ENCODE data around the gene LRRC61.
A peak's percentile ranks its signal among the peaks of the same experiment; 100 is the strongest.
"Not testable (repeated sequence)": the region's sequence is repeated elsewhere in the genome, so short reads cannot be mapped to it uniquely, and the experiment has no call there.

Gene LRRC61, protein sequence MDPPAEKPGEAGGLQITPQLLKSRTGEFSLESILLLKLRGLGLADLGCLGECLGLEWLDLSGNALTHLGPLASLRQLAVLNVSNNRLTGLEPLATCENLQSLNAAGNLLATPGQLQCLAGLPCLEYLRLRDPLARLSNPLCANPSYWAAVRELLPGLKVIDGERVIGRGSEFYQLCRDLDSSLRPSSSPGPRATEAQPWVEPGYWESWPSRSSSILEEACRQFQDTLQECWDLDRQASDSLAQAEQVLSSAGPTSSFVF

DNA sequence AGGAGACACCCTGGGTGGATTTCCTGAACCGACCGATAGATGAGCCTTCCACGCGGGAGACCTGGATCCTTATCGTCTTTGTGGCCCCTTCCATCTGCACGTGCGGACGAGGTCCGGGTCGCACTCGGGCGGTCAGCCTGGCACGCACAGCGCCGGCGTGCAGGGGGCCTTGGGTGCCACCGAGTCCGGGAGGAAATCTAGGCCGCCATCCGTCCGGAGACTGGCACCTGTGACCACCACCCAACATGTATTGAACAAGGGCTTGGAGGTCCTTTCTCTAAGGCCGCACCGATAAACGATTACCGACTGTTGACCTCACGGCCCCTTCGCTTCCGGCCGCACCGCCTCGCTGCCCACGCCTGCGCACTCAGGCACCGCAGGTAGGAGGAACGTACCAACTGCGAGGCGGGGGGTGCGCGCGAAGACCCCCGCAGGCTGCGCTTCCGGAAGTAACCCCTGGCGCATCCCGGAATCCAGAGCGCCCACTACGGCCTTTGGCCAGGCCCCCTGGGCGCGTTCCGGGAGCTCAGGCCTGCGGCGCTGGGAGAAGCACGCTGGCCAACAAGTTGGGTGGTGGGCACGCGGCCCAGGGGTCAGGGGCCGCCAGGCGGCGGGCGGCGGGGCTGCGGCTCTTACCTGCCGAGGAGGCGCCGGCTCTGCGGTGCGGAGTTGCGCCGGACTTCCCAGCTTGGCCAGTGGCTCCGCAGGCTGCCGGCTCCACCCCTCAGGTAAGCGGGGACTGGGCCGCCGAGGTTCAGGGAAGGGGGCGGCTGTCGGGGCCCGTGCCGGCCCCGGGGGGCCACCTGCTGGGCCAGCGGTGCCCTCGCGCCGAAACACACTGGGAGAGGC lies at the start of gene LRRC61, which contains the start of gene ACTR3C:
Gene LRRC61, plus strand, starts transcription at position 523 of the 849 bp plus-strand sequence. CDS start 13,507 bp downstream, outside the sequence.
Gene ACTR3C, minus strand, starts transcription at position 713 of the 849 bp plus-strand sequence. CDS start 28,249 bp downstream, outside the sequence.
- no peak for FAIRE-seq

DNA sequence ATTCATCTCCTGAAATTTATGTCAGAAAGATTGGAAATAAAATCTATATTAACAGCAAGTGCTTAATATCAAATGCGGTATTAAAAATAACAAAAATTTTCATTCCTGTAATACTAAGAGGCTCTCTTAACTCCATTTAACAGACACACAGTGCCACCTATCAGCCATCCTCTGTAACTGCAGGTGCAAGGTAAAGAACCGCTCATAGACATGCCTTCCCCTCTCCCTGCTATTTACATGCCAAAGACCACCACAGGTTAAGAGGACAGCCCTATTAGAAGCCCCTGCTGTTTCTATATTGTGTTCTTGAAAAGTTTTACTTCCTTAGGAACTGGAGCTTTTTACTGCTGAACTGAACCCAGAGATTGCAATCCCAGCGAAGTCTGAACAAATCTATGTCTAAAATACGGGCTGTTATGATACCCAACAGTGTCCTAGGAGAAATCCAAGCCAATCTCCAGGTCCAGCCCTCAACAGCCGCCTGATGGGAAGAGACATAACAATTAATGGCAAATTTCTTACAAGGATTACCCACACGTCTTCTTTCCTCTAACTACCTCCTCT lies 46.9 kb upstream of the LRRC61 start:
- FAIRE-seq: peak; percentile 78

- FAIRE-seq: not testable (repeated sequence)
These were observed 44.8 kb upstream of the LRRC61 start for GRCh38 chr7:150278383-150278782.

DNA sequence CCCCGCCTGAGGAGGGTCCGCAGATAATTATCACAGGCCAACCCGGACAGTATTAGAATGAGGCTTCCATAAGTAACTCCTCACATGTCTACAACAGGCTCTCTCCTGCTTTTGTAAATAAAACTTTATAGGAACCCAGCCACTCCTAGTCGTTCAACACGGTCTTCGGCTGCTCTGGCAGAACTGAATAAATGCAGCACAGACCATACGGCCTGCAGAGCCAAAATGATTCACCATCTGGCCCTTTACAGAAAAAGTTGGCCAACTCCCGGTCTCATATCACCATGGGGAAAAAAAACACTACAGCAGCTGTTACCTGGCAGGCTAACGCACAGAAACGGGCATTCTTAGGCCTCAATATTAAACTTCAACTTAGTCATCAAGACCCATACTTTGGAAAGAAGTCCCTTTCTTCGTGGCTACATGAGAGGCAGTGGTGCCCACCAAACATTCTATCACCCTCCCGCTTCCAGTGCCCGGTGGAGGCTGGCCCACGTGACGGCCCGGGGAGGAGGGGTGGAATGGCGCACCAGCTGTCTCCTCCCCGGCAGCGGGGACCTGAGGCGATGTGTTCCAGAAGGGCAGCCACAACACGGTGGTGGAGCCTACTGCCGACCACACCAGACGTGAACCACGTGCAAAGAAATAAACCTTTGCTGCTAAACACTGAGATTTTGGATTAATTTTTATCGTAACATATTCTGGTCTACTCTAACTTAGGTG lies 41.3 kb upstream of the LRRC61 start:
- not testable (repeated sequence) for FAIRE-seq

DNA sequence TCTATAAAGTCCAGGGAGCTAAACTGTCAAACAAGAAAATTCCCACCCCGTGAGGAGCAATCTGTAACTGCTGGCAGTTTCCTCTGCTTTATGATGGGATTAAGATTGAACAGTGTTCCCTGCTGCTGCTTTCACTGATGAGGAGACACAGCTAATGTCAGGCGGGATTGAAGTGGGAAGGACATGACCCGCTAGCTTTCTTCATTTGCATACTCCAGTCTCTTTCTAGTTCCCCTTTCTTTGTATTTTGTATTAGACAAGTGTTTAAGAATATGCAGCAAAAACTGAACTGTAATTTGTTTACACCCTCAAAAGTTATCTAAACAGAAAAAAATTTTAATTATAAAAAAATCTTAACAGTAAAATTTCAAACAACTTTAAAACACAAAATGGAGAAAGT lies 40.0 kb upstream of the LRRC61 start:
- FAIRE-seq: peak; percentile 83

- not testable (repeated sequence) for FAIRE-seq
These were observed 39.5 kb upstream of the LRRC61 start for GRCh38 chr7:150283608-150284007.

DNA sequence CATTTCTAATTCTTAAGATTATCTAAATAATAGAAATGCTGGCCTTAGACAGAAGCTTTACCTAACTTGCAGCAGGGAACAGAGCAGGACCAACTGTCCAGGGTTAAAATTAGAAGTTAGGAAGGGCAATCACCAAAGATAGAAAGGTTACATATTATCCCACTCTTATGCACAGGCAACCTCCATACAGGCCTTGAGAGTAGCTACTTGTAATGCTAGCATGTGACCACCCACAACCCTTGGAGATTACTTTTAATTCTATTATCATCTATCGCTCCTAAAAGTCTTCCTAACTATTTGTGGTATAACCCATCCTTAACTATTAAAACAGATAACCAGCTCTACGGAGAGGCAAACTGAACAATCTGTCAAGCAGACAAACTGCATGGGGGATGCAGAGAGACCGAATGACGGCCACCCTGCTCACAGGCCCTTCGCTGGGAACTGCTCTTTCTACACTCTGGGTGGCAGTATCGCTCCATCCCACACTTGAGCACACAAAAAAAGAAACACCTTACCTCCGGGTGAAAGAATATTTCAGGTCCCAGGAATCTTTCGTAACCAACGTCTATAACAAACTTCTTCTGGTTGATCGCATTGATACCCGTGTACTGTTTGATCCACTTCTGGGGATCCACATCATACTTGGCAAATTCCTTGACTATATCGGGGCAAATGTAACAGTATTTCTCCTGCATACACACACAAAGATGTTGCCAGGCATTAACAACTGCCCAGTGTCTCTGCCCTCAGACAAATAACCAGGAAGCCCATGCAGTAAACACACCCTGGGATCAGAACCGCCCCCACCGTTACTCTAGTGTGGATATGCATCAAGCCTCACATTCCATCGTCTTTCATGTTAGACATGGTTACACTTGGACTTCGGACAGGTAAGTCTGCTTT lies 37.1 kb upstream of the LRRC61 start:
- FAIRE-seq: peak; percentile 89

- FAIRE-seq: not testable (repeated sequence)
These were observed 35.3 kb upstream of the LRRC61 start for GRCh38 chr7:150287815-150288214.

GRCh38 chr7:150288816-150289215 lies 34.3 kb upstream of the LRRC61 start:
- not testable (repeated sequence) for FAIRE-seq

- FAIRE-seq: not testable (repeated sequence)
These were observed 32.8 kb upstream of the LRRC61 start for GRCh38 chr7:150290317-150290716.

DNA sequence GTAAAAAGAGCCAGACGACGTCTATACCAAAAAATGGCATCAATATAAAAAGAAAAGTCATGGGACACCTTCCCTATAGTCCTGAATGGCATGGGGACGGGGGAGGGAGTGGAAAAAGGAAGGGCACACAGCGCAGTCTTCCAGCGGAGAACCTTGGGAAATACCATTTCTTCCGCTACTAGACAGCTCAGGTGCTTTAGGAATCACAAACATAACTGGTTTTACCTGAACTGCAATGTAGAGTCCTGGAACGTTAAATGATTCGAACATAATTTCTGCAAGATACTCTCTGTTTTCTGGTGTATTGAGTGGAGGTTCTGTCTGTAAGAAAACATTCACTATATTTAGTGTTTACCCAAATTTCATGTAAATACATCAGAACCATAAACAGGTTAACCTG lies 28.1 kb upstream of the LRRC61 start:
- not testable (repeated sequence) for FAIRE-seq

DNA sequence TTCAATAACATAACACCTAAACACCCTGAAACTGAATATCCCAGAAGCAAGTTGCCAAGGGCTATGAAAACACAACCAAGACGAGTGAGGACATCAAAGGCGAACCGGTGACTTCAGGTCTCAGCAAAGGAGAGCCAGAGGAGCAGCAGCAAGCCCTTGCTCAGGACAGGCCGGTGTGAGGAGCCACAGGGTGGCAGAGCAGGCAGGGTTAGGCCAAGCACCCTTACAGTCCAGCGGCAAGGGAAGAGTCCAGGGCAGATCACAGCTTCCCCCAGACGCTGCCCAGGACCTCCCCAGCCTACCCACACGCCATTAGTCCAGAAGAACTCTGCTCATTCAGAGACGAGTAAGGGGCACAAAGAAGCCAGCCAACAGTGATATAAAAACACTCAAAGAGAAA lies 27.5 kb upstream of the LRRC61 start:
- not testable (repeated sequence) for FAIRE-seq

GRCh38 chr7:150296802-150297201 lies 26.4 kb upstream of the LRRC61 start:
- FAIRE-seq: not testable (repeated sequence)

- FAIRE-seq: peak; percentile 3
These were observed 25.2 kb upstream of the LRRC61 start for GRCh38 chr7:150297978-150298377.

GRCh38 chr7:150302908-150303310 lies 20.2 kb upstream of the LRRC61 start:
- not testable (repeated sequence) for FAIRE-seq

- FAIRE-seq: not testable (repeated sequence)
These were observed 18.5 kb upstream of the LRRC61 start for GRCh38 chr7:150304499-150305258.

- FAIRE-seq: not testable (repeated sequence)
These were observed 17.8 kb upstream of the LRRC61 start for GRCh38 chr7:150305259-150305902.

DNA sequence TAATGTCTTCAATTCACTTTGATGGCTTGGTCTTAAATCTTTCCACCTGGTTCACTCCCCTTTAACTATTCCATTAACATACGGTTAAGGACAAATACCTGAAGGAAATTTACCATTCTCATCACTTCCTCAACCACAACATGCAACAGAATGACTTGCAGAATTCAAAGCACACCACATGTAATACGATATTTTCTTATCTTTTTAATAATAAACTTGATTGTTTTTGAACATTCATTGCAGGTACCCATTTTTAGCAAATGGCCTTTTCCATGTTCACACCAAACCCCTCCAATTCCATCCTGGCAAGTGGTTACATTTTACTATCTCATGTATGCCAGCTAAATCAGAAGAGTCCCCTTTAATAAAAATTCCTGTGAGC lies 17.3 kb upstream of the LRRC61 start:
- FAIRE-seq: not testable (repeated sequence)

DNA sequence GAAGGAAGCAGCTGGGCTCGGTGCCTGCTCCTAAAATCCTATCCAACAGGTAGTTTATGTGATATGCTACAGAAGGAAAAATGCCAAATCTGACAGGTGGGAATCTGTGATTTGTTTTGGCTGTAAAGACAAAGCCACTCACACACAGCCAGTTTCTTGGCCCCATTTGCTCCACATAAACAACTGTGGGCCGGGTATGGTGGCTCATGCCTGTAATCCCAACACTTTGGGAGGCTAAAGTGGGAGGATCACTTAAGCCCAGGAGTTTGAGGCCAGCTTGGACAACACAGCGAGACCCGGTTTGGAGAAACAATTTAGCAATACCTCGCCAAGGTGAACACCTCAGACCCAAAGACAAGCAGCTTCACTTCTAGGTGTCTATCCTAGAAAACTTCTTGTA lies 16.8 kb upstream of the LRRC61 start:
- FAIRE-seq: not testable (repeated sequence)

DNA sequence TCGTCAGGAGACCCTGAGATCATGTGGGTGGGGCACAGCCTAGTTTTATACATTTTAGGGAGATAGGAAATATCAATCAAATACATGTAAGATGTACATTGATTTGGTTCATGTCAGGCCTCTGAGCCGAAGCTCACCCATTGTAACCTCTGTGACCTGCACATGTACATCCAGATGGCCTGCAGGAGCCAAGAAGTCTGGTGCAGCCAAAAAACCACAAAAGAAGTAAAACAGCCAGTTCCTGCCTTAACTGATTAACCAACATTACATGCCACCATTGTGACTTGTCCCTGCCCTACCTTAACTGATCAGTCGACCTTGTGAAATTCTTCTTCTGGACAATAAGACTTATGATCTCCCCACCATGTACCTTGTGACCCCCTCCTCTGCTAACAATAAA lies 16.0 kb upstream of the LRRC61 start:
- no peak for FAIRE-seq
